AG04450 (cell line): ENCODE results near the gene NTRK2. TPM values are rescaled to one million over a fixed set of nuclear protein-coding genes. Genes with fewer than 3 reads are reported as not detected.

ENCODE experiments used
- CTCF ChIA-PET: fragments of 300-600, 350-600 bp; formaldehyde crosslinking; extraction: SDS; loops from one replicate; lab custom pipeline; 2022; ENCODE audit warnings: antibody characterized with exemption, inconsistent platforms; lab: Charles Lee
- POLR2A ChIA-PET: fragments of 350-600 bp; formaldehyde crosslinking; extraction: SDS; loops from one replicate; lab custom pipeline; 2021; ENCODE audit warnings: antibody characterized with exemption, inconsistent platforms; lab: Yijun Ruan, JAX
- DNase-seq: peaks from one replicate; pipeline ENCODE4 v3.0.0-alpha.2; 2011; ENCODE audit warnings: low read depth, low spot score
- H3K27ac ChIP-seq: one replicate; pipeline ENCODE4 v1.5.1; 2012; ENCODE audit warnings: low read depth, low read length, control low read depth
- H3K27me3 ChIP-seq: one replicate; pipeline ENCODE4 v1.6.0; 2012; ENCODE audit warnings: low read length; ENCODE audit not compliant: control insufficient read depth, insufficient read depth
- H3K4me3 ChIP-seq: 2 replicates; pipeline ENCODE4 v1.5.1; 2011; ENCODE audit warnings: mild to moderate bottlenecking, low read depth, low read length, control low read depth
- H3K9me3 ChIP-seq: 2 replicates; pipeline ENCODE4 v1.5.1; 2012; ENCODE audit warnings: low read length; ENCODE audit not compliant: control insufficient read depth, insufficient read depth
- polyA plus RNA-seq: library from polyadenylated mRNA; depleted of rRNA; stranded (reverse); fragments of >200 nt; gene quantifications from 2 replicates; pipeline ENCODE4 v1.2.3, GENCODE V29; 2011
- TF ChIP-seq, protein P1 (sequence below): IDR thresholded peaks from 2 replicates; pipeline ENCODE4 v1.5.1; 2011; ENCODE audit warnings: low read depth, low read length, control low read depth, inconsistent platforms

Gene NTRK2
- polyA plus RNA-seq, 1 experiment: not detected

DNA sequence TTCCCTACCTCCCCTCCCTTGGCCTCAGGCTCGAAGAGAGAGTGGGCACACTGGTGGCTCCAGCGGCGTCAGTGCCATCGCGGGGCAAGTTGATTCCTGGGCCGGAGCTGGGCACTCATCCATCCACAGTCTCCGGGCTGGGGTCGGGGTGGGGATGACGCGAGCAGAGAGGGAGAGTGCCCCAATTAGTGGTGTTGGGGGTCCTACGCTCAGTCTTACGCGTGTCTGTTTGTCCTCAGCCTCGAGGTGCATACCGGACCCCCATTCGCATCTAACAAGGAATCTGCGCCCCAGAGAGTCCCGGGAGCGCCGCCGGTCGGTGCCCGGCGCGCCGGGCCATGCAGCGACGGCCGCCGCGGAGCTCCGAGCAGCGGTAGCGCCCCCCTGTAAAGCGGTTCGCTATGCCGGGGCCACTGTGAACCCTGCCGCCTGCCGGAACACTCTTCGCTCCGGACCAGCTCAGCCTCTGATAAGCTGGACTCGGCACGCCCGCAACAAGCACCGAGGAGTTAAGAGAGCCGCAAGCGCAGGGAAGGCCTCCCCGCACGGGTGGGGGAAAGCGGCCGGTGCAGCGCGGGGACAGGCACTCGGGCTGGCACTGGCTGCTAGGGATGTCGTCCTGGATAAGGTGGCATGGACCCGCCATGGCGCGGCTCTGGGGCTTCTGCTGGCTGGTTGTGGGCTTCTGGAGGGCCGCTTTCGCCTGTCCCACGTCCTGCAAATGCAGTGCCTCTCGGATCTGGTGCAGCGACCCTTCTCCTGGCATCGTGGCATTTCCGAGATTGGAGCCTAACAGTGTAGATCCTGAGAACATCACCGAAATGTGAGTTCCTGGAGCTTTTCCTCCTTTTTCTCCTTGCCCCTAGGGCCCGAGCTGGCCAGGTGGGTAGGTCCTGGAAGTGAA, 861 bp downstream of the NTRK2 start:
- H3K27ac ChIP-seq: no peak overlapping the region
- H3K27me3 ChIP-seq: peaks cover 23% of the 10 kb centered on the region
- no peak overlapping the region for H3K4me3 ChIP-seq
- CTCF ChIA-PET: no interaction called here
- DNase-seq: no peak
- peaks cover 4% of the 10 kb centered on the region; the same call in 1 of the 2 replicates for H3K9me3 ChIP-seq
- POLR2A ChIA-PET: no interaction called here
- TF ChIP-seq, protein P1, sequence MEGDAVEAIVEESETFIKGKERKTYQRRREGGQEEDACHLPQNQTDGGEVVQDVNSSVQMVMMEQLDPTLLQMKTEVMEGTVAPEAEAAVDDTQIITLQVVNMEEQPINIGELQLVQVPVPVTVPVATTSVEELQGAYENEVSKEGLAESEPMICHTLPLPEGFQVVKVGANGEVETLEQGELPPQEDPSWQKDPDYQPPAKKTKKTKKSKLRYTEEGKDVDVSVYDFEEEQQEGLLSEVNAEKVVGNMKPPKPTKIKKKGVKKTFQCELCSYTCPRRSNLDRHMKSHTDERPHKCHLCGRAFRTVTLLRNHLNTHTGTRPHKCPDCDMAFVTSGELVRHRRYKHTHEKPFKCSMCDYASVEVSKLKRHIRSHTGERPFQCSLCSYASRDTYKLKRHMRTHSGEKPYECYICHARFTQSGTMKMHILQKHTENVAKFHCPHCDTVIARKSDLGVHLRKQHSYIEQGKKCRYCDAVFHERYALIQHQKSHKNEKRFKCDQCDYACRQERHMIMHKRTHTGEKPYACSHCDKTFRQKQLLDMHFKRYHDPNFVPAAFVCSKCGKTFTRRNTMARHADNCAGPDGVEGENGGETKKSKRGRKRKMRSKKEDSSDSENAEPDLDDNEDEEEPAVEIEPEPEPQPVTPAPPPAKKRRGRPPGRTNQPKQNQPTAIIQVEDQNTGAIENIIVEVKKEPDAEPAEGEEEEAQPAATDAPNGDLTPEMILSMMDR: no peak

DNA sequence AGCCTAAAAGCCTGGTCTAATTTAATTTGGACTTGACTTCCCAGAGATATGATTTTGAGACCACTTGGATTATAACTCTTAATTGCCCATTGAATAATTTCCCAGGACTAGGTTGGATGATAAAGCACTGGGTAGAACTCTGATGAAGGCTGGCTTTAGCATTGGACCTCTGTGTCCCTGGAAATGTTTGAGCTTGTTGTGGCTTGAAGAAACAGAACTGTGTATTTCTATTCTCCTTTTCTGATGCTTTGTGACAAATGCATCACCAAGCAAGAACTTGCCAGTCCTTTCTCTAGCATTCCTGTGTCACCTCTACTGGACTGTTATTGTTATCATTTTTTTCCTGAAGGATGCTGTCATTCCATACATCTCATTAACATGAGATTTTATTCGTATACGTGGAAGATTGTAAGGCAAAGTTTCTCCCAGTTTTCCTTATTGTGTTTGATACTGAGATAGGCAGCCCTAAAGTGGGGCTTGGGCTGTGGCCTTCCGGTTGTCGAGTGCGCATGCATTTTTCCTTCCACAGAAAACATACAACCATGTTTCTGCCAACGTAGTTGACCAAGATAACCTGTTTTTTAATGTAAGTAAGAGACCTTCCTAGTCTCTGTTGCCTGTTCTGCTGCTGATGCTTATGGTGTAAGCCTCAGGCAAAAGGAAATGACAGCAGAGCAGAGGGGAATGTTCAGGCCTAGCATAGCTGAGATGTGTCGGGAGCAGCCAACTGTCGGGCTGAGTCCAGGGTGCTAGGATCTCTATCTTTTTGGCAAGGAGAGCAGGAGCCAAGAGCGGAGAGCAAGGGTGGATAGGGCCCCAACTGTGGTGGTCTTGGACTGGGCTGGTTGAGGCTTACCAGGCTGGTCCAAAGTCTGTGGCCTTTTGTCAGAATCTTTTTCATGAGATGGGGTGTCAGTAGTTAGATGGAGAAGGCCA, 2.3 kb downstream of the NTRK2 start:
- no peak overlapping the region for H3K27ac ChIP-seq
- TF ChIP-seq, protein P1: no peak
- H3K4me3 ChIP-seq: no peak overlapping the region
- DNase-seq: no peak
- CTCF ChIA-PET: interaction anchor here (0.6 to 1.1 kb wide), 2 partner anchors 505 to 939 kb away, joined by 3 read pairs; no protein-coding TSS in a partner anchor
- H3K27me3 ChIP-seq: peaks cover 23% of the 10 kb centered on the region
- POLR2A ChIA-PET: no interaction called here
- peaks cover 4% of the 10 kb centered on the region for H3K9me3 ChIP-seq

DNA sequence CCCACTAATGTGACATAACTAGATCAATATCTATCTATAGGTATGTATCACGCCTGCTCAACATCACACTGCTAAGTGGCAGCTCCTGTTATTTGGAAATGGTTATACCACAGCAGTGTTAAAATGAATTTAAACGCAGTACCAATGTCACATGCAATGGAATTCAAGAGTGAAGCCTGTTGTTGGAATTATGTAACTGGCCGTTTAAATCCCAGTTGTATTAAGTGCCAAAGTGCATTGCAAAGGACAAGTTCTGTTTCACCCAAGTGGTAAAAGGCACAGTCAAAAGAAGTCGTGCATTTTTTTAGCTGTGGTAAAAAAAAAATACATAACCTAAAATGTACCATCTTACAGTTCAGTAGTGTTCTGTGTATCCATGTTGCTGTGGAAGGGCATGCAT, 4.3 kb downstream of the NTRK2 start:
- ChIA-PET POLR2A (no interaction called here), CTCF (no interaction called here)
- H3K27me3 ChIP-seq: peaks cover 22% of the 10 kb centered on the region
- no peak for DNase-seq
- no peak overlapping the region for H3K4me3 ChIP-seq
- H3K9me3 ChIP-seq: peaks cover 4% of the 10 kb centered on the region
- TF ChIP-seq, protein P1: no peak
- no peak overlapping the region for H3K27ac ChIP-seq

DNA sequence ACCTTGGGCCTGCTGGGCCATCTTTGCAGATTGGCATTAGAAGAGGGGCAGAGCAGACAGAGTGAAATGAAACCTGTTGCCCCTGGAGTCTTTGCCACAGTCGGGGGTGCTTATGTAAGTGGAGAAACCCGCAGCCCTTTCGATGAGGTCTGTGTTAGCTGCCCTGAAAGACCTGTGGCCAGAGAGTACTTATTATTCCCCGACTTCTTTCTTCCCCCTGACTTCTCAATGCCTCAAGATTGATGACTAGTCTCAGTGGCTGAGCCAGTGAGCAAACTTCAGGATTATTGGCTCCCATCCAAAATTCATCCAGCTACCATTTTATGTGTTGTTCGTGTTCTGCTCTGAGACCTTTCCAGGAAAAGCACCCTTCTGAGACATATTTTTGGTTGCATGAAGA, 7.6 kb downstream of the NTRK2 start:
- TF ChIP-seq, protein P1: no peak
- Histone ChIP-seq H3K9me3 (no peaks in the 10 kb centered on the region; the same call in 1 of the 2 replicates), H3K27me3 (peaks cover under 1% of the 10 kb centered on the region), H3K27ac (no peak overlapping the region), H3K4me3 (no peak overlapping the region)
- ChIA-PET CTCF (no interaction called here), POLR2A (no interaction called here)
- DNase-seq: no peak
